UCSD-AML1 (cell line): Measurements from ENCODE around the gene SLC28A2.
"Not testable (repeated sequence)": the region's sequence is repeated elsewhere in the genome, so short reads cannot be mapped to it uniquely, and the experiment has no call there.

ENCODE experiments used
- DNase-seq: peaks from one replicate; lab custom pipeline; 2025; ENCODE audit not compliant: unreplicated experiment; lab: John Stamatoyannopoulos, UW

The SLC28A2 gene

GRCh38 chr15:45251888-45252287, at the start of gene SLC28A2:
Gene SLC28A2 (plus strand): TSS chr15:45252234. CDS start chr15:45253216, 982 bp downstream.
- no peak for DNase-seq

- no peak for DNase-seq
These were observed 48.9 kb upstream of the SLC28A2 start for GRCh38 chr15:45203182-45203581.

DNA sequence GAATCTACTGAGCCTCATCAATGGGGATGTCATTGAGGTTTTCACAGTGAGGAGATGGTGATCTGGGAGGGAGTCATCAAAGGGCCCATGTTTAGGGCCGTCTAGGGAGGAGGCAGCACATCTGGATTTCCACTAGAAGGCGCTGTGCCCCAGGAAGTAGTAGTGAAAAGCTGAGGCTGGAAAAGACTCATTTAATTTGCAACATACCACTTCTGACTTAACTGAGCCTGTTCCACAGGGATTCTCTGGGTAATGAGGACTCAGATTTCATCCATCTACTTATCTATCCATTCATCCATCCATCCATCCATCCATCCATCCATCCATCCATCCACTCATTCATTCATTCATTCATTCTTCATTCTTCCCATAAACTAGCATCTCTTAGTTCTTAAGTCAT, 46.8 kb upstream of the SLC28A2 start:
- DNase-seq, result peak; percentile 36

DNA sequence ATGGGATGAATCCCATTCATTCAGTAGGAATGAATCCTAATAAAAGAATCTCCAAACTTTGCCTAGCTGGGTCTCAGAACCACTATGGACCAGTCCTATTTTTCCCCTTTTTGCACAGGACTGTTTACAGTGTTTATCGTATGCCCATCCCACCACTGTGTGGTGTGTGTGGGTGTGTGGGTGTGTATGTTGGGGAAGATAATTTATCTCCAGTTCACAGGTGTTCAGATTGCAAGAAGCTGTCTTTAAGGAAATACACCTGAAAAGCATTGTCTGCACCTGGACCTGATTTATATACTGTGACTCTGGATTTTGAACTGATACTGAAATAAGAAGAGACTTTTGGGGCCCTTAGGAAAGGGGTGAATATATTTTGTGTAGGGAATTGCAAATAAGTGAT, 39.5 kb upstream of the SLC28A2 start:
- no peak for DNase-seq

DNA sequence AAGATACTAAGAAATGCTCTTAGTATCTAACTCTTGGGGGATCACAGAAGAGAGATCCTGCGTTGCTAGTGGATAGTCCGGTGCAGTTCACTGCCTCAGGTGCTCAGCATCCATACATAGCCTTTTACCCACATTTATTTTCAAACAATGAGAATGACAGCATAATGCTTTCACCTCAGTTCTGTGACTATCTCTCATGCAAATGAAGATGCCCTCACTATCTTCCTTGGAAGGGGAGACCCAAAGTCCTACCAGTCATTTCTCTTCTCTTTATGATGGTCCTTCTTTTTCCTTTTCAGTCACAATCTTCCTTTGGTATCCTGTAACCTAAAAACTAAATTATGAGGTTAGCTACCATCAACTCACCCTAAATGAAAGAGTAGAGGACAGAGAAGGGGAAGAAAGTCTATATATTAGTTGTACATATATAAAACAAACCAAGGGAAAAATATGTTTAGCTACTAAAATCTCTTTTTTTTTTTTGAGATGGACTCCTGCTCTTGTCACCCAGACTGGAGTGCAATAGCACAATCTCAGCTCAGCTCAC, 30.9 kb upstream of the SLC28A2 start:
- no peak for DNase-seq

DNA sequence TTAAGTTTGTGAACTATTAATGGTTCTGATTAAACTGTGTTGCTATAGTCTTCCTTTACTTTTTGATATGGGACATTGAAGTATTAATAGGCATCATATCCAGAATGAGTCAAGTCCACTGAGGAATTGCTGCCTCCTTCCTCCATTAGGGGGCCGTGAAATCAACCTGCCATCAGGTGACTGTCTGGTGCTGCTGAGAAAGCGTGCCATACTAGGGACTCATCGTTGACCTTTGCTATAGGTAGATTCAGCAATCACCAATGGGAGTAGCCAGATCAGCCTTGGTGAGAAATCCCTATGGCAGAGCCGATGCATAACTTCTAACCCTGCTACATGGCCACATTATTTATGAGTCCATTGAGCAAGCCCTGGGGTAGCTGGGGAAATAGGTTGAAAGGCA, 30.1 kb upstream of the SLC28A2 start:
- DNase-seq, result no peak

GRCh38 chr15:45224621-45225217, 27.3 kb upstream of the SLC28A2 start:
- no peak for DNase-seq

- DNase-seq, result no peak
These were observed 26.3 kb upstream of the SLC28A2 start for GRCh38 chr15:45225506-45226273.

- DNase-seq, result no peak
These were observed 23.1 kb upstream of the SLC28A2 start for GRCh38 chr15:45228931-45229330.

GRCh38 chr15:45230245-45230965, 21.6 kb upstream of the SLC28A2 start:
- DNase-seq, result no peak

DNA sequence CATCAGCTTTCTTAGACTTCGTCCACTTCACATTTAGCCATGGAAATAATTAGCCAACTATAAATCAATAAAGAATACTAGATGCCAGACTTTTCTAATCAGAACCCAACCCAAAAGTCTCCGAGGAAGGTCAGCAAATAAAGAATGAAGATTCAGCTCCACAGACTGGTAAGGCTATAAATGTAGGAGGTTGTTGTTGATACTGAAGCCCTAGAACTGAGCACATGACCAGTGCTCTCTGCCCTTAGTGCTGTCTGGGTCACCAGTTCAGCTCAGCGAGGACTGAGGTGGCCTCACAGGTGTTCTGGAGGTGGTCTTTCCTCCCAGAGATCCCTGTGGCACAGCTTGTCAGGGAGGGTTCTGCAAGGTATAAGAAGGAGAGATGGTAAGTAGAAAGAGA, 20.9 kb upstream of the SLC28A2 start:
- DNase-seq, result no peak

DNA sequence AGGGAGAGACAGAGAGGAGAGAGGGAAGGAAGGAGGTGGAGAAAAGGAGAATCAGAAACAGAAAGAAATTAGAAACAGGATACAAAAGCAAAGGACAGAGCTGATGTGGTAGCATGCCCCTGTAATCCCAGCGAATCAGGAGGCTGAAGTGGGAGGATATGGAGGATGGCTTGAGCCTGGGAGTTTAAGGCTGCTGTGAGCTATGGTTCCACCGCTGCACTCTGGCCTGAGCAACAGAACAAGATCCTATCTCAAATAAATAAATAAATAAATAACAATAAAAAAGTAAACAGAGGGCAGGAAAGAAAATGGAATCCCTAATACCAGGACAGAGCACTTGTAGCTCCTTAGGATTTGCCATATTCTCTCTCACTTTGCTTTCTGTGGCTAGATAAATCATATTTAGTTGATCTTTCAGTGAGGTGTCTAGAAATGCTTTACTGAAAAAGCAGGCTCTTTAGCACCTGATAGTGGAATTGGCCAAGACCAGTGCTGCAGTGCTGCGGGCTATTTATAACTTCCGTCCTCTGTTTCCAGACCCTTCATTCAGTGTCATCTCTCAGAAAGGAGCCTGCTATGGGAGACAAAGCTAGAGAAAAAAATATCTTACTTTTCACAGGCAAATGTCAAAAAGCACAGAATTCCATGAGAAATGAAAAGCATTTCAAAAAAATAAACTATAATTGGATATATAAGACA, 20.0 kb upstream of the SLC28A2 start:
- no peak for DNase-seq

- no peak for DNase-seq
These were observed 17.3 kb upstream of the SLC28A2 start for GRCh38 chr15:45234562-45235235.

GRCh38 chr15:45236806-45237205, 15.2 kb upstream of the SLC28A2 start:
- not testable (repeated sequence) for DNase-seq

DNA sequence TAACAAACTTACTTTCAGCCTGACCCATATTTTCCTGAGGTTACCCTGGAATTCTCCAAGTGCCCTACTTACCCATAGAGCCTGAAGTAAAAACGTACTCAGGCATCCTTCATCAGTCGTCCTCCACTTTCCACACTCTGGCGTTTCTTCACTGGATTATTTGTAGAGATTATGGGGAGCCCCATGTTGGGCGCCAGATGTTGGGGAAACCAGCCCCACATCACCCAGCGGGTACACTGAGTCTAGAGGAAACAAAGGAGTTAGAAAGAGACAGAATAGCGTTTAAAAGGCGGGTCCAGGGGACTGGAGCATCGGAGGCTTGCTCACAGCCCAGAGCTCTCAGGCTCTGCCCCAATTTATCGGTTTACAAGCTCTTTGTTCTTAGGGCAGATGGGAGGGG, 9.7 kb upstream of the SLC28A2 start:
- no peak for DNase-seq

GRCh38 chr15:45249125-45249780, 2.8 kb upstream of the SLC28A2 start:
- DNase-seq, result no peak

GRCh38 chr15:45253330-45253729, 1.3 kb downstream of the SLC28A2 start:
- DNase-seq, result no peak

- DNase-seq, result no peak
These were observed 2.4 kb downstream of the SLC28A2 start for GRCh38 chr15:45254405-45254804.

GRCh38 chr15:45254824-45255223, 2.8 kb downstream of the SLC28A2 start:
- DNase-seq, result not testable (repeated sequence)

- DNase-seq, result no peak
These were observed 7.8 kb downstream of the SLC28A2 start for GRCh38 chr15:45259796-45260195.
